H1 (cell line): ENCODE measurements around the gene GDPD5. TPM values are rescaled to one million over a fixed set of nuclear protein-coding genes. Genes with fewer than 3 reads are reported as not detected.
A peak's percentile ranks its signal among the peaks of the same experiment; 100 is the strongest.

Experiments used
- ATF2 ChIP-seq: IDR thresholded peaks from 2 replicates; pipeline ENCODE4 v1.6.1; 2012; ENCODE audit warnings: low read length, inconsistent platforms
- BRCA1 ChIP-seq: IDR thresholded peaks from 2 replicates; pipeline ENCODE4 v1.6.1; 2012; ENCODE audit warnings: low read depth, low read length, improper control_type of control experiment
- CREB1 ChIP-seq: IDR thresholded peaks from 2 replicates; pipeline ENCODE4 v1.6.1; 2012; ENCODE audit warnings: inconsistent platforms
- CTBP2 ChIP-seq: IDR thresholded peaks from 2 replicates; pipeline ENCODE4 v1.7.0; 2011; ENCODE audit warnings: borderline replicate concordance, mild to moderate bottlenecking, moderate library complexity, mixed read lengths, low read length; ENCODE audit not compliant: insufficient read depth, insufficient read length
- JUND ChIP-seq: IDR thresholded peaks from 2 replicates; pipeline ENCODE4 v1.6.1; 2011; ENCODE audit warnings: mild to moderate bottlenecking, improper control_type of control experiment, low read length
- KDM4A ChIP-seq: IDR thresholded peaks from one replicate; pipeline ENCODE4 v1.7.1; 2012; ENCODE audit warnings: low read depth, mild to moderate bottlenecking, moderate library complexity, low read length, inconsistent platforms; ENCODE audit not compliant: severe bottlenecking
- KDM5A ChIP-seq: fragments of 200-600 bp; IDR thresholded peaks from 2 replicates; pipeline ENCODE4 v1.7.1; 2012; ENCODE audit warnings: mild to moderate bottlenecking, low read length, inconsistent platforms, mixed read lengths
- POU5F1 ChIP-seq: IDR thresholded peaks from 2 replicates; pipeline ENCODE4 v1.6.1; 2011; ENCODE audit warnings: low read depth, mild to moderate bottlenecking, low read length, moderate library complexity
- SAP30 ChIP-seq: fragments of 300-600 bp; sonication (generic); IDR thresholded peaks from 2 replicates; pipeline ENCODE4 v1.7.1; 2012; ENCODE audit warnings: low read length, moderate library complexity, mild to moderate bottlenecking, inconsistent platforms; ENCODE audit not compliant: insufficient read depth, insufficient replicate concordance
- SIX5 ChIP-seq: IDR thresholded peaks from 2 replicates; pipeline ENCODE4 v1.6.1; 2011; ENCODE audit warnings: mild to moderate bottlenecking, low read depth, low read length
- SP2 ChIP-seq: IDR thresholded peaks from 2 replicates; pipeline ENCODE4 v1.6.1; 2012; ENCODE audit warnings: mild to moderate bottlenecking, low read length, inconsistent platforms
- SUZ12 ChIP-seq: fragments of 200-600 bp; sonication (generic); IDR thresholded peaks from 2 replicates; pipeline ENCODE4 v1.6.1; 2012; ENCODE audit warnings: mild to moderate bottlenecking, inconsistent platforms, low read length, moderate library complexity, mixed read lengths
- YY1 ChIP-seq: IDR thresholded peaks from 2 replicates; pipeline ENCODE4 v1.6.1; 2011; ENCODE audit warnings: low read depth, mild to moderate bottlenecking, low read length
- ZNF274 ChIP-seq: IDR thresholded peaks from 2 replicates; pipeline ENCODE4 v1.7.0; 2012; ENCODE audit warnings: low read length, borderline replicate concordance; ENCODE audit errors: extremely low read depth
- polyA plus RNA-seq, 7 experiments: library from polyadenylated mRNA; depleted of rRNA in 3 of 7; stranded (reverse) in 5 of 7; unstranded in 2 of 7; fragments of >200 nt in 5 of 7; fragments of 200-250 nt in 2 of 7; gene quantifications; 1 replicate in 5 of 7; 2 replicates in 1 of 7; 4 replicates in 1 of 7; pipeline versions ENCODE4 v1.2.1 to v1.2.3, GENCODE V29; 2011 to 2013; ENCODE audit warnings: missing spikeins in 2 of 7, mixed read lengths in 2 of 7
- total RNA-seq: library from RNA; stranded (reverse); fragmentation: NEBNext Ultra II Directional; extraction: Animal tissue kit (Norgen Biotek cat#: 25700); gene quantifications from 2 replicates; pipeline ENCODE4 v1.2.1, GENCODE V29; 2021

The GDPD5 gene
- total and polyA plus RNA-seq, 2 of the 8 experiments (the other 6 are each of a cell fraction or from before 2014, with no cell fraction given): 7.8 to 8.6 TPM

GRCh38 chr11:75561426-75562047 is 35.8 kb upstream of the GDPD5 start (continued):
- no peak for TF ChIP-seq ATF2
- peak; percentile 17 for TF ChIP-seq KDM4A
- TF ChIP-seq CTBP2: no peak
- no peak for TF ChIP-seq CREB1
- TF ChIP-seq ZNF274: no peak
- TF ChIP-seq JUND: no peak
- TF ChIP-seq SUZ12: no peak
- TF ChIP-seq SIX5: no peak
- TF ChIP-seq SP2: no peak
- TF ChIP-seq YY1: no peak
- no peak for TF ChIP-seq POU5F1
- no peak for TF ChIP-seq BRCA1
- no peak for TF ChIP-seq KDM5A
- no peak for TF ChIP-seq SAP30
- TF ChIP-seq, all 59 proteins: peak for 3
